HepG2 (cell line): ENCODE measurements around the gene AAR2. TPM values are rescaled to one million over a fixed set of nuclear protein-coding genes. Genes with fewer than 3 reads are reported as not detected.

Experiments
- ATF3 ChIP-seq: sonication (generic); formaldehyde crosslinking; IDR thresholded peaks from 2 replicates; pipeline ENCODE4 v1.4.0; 2020; ENCODE audit warnings: missing genetic modification reagents
- EED ChIP-seq: sonication (generic); formaldehyde crosslinking; IDR thresholded peaks from 2 replicates; pipeline ENCODE4 v1.5.0; 2020; ENCODE audit warnings: mild to moderate bottlenecking, missing genetic modification reagents
- EP300 ChIP-seq, 3 experiments: sonication (generic) in 1 of 3; formaldehyde crosslinking in 1 of 3; IDR thresholded peaks; 2 replicates each; pipeline versions ENCODE4 v1.5.1 to v1.6.1; 2011 to 2020; ENCODE audit warnings: low read depth in 2 of 3, low read length in 2 of 3, borderline replicate concordance in 1 of 3, improper control_type of control experiment in 1 of 3, mild to moderate bottlenecking in 1 of 3, missing genetic modification reagents in 1 of 3, moderate library complexity in 1 of 3
- FOXA3 ChIP-seq: IDR thresholded peaks from 2 replicates; pipeline ENCODE4 v1.6.1; 2016; ENCODE audit warnings: missing genetic modification reagents, missing compliant biosample characterization
- IKZF1 ChIP-seq: fragments of 450-650 bp; IDR thresholded peaks from 2 replicates; pipeline ENCODE4 v1.7.1; 2016
- JUND ChIP-seq: sonication (generic); formaldehyde crosslinking; IDR thresholded peaks from 2 replicates; pipeline ENCODE4 v1.8.0; 2022; ENCODE audit warnings: mild to moderate bottlenecking, missing genetic modification reagents
- POLR2G ChIP-seq: fragments of 200-400 bp; formaldehyde crosslinking; IDR thresholded peaks from 2 replicates; pipeline ENCODE4 v1.6.1; 2018; ENCODE audit warnings: mild to moderate bottlenecking, low read depth, low read length, moderate library complexity
- PTBP1 ChIP-seq: fragments of 200-400 bp; formaldehyde crosslinking; IDR thresholded peaks from 2 replicates; pipeline ENCODE4 v1.6.1; 2018; ENCODE audit warnings: low read length, low read depth; ENCODE audit not compliant: poor library complexity, severe bottlenecking
- SP140L ChIP-seq: sonication (generic); formaldehyde crosslinking; IDR thresholded peaks from 2 replicates; pipeline ENCODE4 v1.4.0; 2020; ENCODE audit warnings: missing genetic modification reagents, borderline replicate concordance
- SRSF4 ChIP-seq: fragments of 200-400 bp; formaldehyde crosslinking; IDR thresholded peaks from one replicate; pipeline ENCODE4 v1.6.1; 2018; ENCODE audit warnings: mild to moderate bottlenecking, low read depth, low read length, moderate library complexity; ENCODE audit not compliant: poor library complexity, severe bottlenecking
- TOPORS ChIP-seq: sonication (generic); formaldehyde crosslinking; IDR thresholded peaks from 2 replicates; pipeline ENCODE4 v1.8.0; 2023; ENCODE audit warnings: mild to moderate bottlenecking, missing genetic modification reagents
- ZBTB21 ChIP-seq: sonication (generic); formaldehyde crosslinking; IDR thresholded peaks from 2 replicates; pipeline ENCODE4 v1.4.0; 2020; ENCODE audit warnings: missing genetic modification reagents
- ZBTB26 ChIP-seq: IDR thresholded peaks from 2 replicates; pipeline ENCODE4 v1.6.1; 2016; ENCODE audit warnings: missing compliant biosample characterization, missing genetic modification reagents, borderline replicate concordance
- ZBTB4 ChIP-seq: sonication (generic); formaldehyde crosslinking; IDR thresholded peaks from 2 replicates; pipeline ENCODE4 v1.4.0; 2020; ENCODE audit warnings: missing genetic modification reagents, mild to moderate bottlenecking, borderline replicate concordance
- ZNF17 ChIP-seq: sonication (generic); formaldehyde crosslinking; IDR thresholded peaks from 2 replicates; pipeline ENCODE4 v1.5.0; 2020; ENCODE audit warnings: mild to moderate bottlenecking, missing genetic modification reagents
- ZNF264 ChIP-seq: sonication (generic); formaldehyde crosslinking; IDR thresholded peaks from 2 replicates; pipeline ENCODE4 v1.4.0; 2020; ENCODE audit warnings: missing genetic modification reagents
- ZNF703 ChIP-seq: sonication (generic); formaldehyde crosslinking; IDR thresholded peaks from 2 replicates; pipeline ENCODE4 v1.5.1; 2020; ENCODE audit warnings: missing genetic modification reagents, mild to moderate bottlenecking, moderate library complexity, borderline replicate concordance
- ZNF709 ChIP-seq: sonication (generic); formaldehyde crosslinking; IDR thresholded peaks from 2 replicates; pipeline ENCODE4 v1.5.0; 2020; ENCODE audit warnings: mild to moderate bottlenecking, missing genetic modification reagents
- ZNF768 ChIP-seq: sonication (generic); formaldehyde crosslinking; IDR thresholded peaks from 2 replicates; pipeline ENCODE4 v1.4.0; 2020; ENCODE audit warnings: missing genetic modification reagents
- polyA plus RNA-seq, 8 experiments: library from polyadenylated mRNA; depleted of rRNA in 3 of 8; stranded (reverse) in 7 of 8; unstranded in 1 of 8; fragments of >200 nt; fragmentation: Illumina TruSeq in 4 of 8; extraction: Trizol in 4 of 8; gene quantifications; 2 replicates each; pipeline versions ENCODE4 v1.2.1 to v1.2.3, GENCODE V29; 2011 to 2016; ENCODE audit warnings: low read depth in 4 of 8, missing spikeins in 1 of 8, mixed read lengths in 1 of 8; ENCODE audit not compliant: insufficient read depth in 1 of 8
- total RNA-seq, 5 experiments: library from RNA; depleted of rRNA; stranded (reverse); fragments of >200 nt; fragmentation: Illumina TruSeq; extraction: Trizol; gene quantifications; 2 replicates each; pipeline ENCODE4 v1.2.3, GENCODE V29; 2016; ENCODE audit warnings: low read depth in 1 of 5
- TF ChIP-seq, protein P1 (sequence below): sonication (generic); formaldehyde crosslinking; IDR thresholded peaks from 2 replicates; pipeline ENCODE4 v1.8.1; 2023; ENCODE audit warnings: mild to moderate bottlenecking, inconsistent platforms, moderate library complexity, missing genetic modification reagents, borderline replicate concordance
- TF ChIP-seq, protein P2 (sequence below): sonication (generic); formaldehyde crosslinking; IDR thresholded peaks from 2 replicates; pipeline ENCODE4 v1.5.0; 2020; ENCODE audit warnings: mild to moderate bottlenecking, missing genetic modification reagents

The AAR2 gene
- total and polyA plus RNA-seq, 2 of the 13 experiments (the other 11 are each of a cell fraction or from before 2014, with no cell fraction given): 45.2 to 46.2 TPM

DNA sequence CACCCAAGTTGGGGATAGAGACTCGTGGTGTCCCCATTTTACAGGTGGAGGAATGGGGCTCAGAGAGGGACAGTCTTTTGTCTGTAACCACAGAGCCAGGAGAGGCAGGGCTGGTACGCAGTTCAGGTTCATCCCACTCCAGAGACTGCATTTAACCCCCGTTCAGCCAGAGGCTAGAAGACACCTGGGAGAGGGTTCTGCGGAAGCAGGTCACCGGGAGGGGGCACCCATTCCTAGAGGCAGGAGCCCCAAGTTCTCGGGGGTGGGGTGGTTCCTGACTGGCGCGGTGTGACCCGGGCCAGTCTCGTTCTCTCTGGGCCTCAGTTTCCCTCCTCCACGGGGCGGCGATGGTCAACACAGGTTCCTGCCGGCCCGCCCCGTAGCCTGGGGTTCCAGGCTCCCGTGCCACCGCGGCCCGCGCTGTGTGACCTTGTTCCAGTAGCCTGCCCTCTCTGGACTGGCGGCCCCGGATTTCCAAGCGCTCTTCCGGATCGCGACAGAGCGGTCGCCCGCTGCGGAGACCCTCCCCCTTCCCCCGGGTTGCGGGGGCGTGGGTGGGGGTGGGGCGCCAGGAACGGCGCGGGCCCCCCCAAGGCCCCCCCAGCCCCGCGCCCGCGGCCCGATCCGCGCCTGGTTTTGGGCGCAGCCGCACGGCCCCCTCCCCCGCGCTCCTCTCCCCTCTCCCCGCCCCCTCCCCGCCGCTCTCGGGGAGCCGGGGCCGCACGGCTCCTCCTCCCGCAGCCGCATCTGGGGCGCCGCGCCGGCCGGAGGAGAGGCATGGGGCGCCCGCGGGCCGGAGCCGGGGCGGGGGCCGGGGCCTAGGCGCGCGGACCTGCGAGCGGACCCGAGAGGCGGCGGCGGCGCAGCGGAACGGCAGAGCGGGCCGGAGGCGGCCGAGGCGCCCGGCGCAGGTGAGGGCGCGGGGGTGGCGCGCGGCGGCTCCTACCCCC lies 69.6 kb downstream of the AAR2 start, which contains the start of gene DLGAP4 (continued):
- TF ChIP-seq, protein P1, sequence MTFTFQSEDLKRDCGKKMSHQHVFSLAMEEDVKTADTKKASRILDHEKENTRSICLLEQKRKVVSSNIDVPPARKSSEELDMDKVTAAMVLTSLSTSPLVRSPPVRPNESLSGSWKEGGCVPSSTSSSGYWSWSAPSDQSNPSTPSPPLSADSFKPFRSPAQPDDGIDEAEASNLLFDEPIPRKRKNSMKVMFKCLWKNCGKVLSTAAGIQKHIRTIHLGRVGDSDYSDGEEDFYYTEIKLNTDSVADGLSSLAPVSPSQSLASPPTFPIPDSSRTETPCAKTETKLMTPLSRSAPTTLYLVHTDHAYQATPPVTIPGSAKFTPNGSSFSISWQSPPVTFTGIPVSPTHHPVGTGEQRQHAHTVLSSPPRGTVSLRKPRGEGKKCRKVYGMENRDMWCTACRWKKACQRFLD: no peak
- TF ChIP-seq ZBTB4: no peak
- TF ChIP-seq, protein P2, sequence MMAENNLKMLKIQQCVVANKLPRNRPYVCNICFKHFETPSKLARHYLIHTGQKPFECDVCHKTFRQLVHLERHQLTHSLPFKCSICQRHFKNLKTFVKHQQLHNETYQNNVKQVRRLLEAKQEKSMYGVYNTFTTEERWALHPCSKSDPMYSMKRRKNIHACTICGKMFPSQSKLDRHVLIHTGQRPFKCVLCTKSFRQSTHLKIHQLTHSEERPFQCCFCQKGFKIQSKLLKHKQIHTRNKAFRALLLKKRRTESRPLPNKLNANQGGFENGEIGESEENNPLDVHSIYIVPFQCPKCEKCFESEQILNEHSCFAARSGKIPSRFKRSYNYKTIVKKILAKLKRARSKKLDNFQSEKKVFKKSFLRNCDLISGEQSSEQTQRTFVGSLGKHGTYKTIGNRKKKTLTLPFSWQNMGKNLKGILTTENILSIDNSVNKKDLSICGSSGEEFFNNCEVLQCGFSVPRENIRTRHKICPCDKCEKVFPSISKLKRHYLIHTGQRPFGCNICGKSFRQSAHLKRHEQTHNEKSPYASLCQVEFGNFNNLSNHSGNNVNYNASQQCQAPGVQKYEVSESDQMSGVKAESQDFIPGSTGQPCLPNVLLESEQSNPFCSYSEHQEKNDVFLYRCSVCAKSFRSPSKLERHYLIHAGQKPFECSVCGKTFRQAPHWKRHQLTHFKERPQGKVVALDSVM (CRISPR knock-in tag): no peak
- TF ChIP-seq TOPORS: no peak
- TF ChIP-seq IKZF1: no peak
- TF ChIP-seq FOXA3 (CRISPR knock-in tag): no peak
- TF ChIP-seq ZNF768 (CRISPR knock-in tag): peak; percentile 100
- no peak for TF ChIP-seq SRSF4
- no peak for TF ChIP-seq EP300 (IDR thresholded peaks at IDR 0.05; ENCODE audit: low read depth in 2 of 2, low read length in 2 of 2)
- TF ChIP-seq EP300 (CRISPR knock-in tag; IDR thresholded peaks at IDR 0.05; ENCODE audit: borderline replicate concordance): no peak
- TF ChIP-seq ATF3 (CRISPR knock-in tag): no peak
- no peak for TF ChIP-seq ZNF703 (CRISPR knock-in tag)
- TF ChIP-seq ZBTB21 (CRISPR knock-in tag): no peak
- TF ChIP-seq ZBTB26: no peak
- no peak for TF ChIP-seq ZNF17 (CRISPR knock-in tag)
- TF ChIP-seq SP140L (CRISPR knock-in tag): no peak
- no peak for TF ChIP-seq ZNF709
- TF ChIP-seq JUND (CRISPR knock-in tag): no peak
- TF ChIP-seq ZNF264 (CRISPR knock-in tag): no peak
- no peak for TF ChIP-seq POLR2G
- TF ChIP-seq EED: no peak
- no peak for TF ChIP-seq PTBP1
